Head of caudate nucleus (tissue), 42 donors: ENCODE results near the gene PAX9.
A peak's percentile ranks its signal among the peaks of the same experiment; 100 is the strongest.

Experiments used
- DNase-seq, 42 donors: peaks; one replicate each; pipeline versions ENCODE4 v3.0.0 to v3.0.0-alpha.2; 2020 to 2021; ENCODE audit warnings: mixed read lengths in 7 of 42
- intact Hi-C: fragments of 100-400 bp; cut with DNase I; formaldehyde crosslinking; loops from one replicate; pipeline ENCODE4 v1.15.0; 2022

The PAX9 gene

DNA sequence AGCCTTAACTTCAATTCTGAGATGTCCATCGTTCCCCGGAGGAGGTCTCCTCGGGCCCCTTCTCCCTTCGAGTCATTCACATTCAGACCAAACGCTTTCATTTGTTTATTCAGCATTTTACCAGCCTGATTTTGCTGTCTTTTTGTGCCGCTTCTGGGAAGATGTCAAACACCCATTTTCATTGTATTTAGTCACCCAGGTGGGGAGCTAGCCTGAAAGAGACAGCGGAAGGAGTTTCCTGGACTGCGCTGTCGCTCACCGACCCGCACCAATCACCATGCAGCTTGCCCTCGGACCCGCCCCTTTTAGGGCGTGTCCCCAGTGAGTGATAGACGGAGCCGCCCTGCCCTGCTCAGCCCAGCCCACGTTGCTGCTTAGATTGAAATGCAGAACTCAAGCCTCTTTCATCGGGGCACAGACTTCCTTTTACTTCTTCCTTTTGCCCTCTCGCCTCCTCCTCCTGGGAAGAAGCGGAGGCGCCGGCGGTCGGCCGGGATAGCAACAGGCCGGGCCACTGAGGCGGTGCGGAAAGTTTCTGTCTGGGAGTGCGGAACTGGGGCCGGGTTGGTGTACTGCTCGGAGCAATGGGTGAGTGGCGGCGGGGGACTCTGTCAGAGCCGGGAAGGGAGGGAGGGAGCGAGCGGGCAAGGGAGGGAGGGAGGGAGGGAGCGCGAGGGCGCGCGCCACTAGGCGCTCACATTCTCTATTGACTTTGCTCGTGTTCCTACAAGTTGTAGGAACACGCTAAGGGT, at the start of gene PAX9:
Gene PAX9 (plus strand): TSS at position 355 of the 752 bp plus-strand sequence. CDS start 230 bp downstream, at position 585.
- intact Hi-C loops = loop anchor here (10.0 kb wide), 1 partner anchor 137 kb away; the partner anchor contains the start of gene NKX2-1

DNA sequence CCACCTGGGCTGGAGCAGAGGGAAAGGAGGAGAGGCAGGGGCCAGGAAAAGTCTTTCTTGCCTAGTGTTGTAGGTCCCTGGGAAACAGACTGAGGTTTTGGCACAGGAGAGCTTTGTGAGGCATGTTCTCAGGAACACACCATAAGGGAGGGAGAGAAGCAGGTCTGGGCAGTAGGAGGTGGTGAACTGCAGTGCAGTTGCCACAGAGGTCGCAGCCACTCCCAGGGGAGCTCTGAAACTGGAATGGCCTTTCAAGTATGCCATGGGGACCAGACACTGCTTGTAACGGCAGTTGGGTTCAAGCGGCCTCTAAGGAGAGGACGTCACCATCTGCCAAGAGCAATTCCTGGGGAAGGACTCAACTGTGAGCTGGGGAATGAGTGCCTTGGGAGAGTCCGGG, 43.8 kb upstream of the PAX9 start:
- intact Hi-C loops = no loop called here
- DNase-seq = no peak

More for the DNA sequence above, at the start of gene PAX9:
- DNase-seq = peak in 9 of 42 donors; percentile 14 to 59 (median 35)

DNA sequence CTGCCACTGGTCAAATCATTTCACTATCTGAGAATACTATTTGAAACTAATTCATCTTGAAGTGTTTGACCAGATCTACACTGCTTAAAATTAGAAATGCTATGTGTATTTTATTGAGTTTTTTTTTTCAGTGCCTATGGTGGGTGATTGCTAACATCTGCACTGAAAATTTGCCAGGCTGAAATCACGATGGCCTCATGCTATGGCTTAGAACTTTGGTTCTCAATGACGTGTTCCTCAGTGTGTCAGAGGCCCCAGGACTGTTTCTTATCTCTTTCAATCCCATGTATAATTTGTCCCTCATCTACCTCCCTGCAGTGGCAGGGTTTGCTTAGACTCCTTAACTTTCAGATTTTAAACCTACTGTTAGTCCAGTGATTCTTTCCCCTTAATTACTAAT, 43.0 kb upstream of the PAX9 start:
- no peak for DNase-seq
- intact Hi-C loops = no loop called here

DNA sequence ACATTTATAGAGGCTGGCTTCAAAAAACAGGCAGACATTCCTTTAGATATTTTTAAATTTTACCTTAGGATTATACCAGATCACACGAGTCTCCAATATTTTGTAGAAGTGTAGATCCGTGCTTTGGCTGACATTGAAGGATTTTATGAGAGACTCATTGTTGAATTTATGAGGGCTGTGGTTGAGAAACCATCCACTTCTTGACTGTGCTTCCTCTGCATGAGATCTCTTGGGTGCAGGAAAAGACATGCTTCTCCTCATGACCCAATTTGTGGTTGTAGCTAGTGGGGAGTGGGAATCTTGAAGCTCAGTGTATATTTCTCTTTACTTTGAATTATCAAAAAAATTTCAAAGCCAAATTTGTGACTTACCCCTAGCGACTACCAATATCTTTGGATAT, 42.5 kb upstream of the PAX9 start:
- intact Hi-C loops = no loop called here
- DNase-seq = no peak

DNA sequence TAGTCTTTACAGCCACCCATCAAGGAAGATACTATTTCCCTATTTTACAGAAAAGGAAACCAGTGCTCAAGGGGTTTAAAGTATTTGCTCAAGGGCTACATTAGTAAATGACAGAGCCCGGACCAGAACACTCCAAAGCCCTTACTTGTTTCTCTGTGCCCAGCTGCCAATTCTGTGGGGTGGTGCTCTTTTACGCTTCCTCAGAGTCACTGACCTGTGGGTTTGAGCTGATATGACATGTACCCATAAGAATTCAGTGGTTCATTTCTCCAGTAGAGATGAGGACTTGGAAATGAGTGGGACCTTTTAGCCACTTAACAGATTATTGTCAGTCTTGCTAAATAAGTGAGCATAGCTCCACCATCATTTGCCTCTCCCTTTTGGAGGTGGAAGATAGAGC, 41.8 kb upstream of the PAX9 start:
- no peak for DNase-seq
- intact Hi-C loops = no loop called here

DNA sequence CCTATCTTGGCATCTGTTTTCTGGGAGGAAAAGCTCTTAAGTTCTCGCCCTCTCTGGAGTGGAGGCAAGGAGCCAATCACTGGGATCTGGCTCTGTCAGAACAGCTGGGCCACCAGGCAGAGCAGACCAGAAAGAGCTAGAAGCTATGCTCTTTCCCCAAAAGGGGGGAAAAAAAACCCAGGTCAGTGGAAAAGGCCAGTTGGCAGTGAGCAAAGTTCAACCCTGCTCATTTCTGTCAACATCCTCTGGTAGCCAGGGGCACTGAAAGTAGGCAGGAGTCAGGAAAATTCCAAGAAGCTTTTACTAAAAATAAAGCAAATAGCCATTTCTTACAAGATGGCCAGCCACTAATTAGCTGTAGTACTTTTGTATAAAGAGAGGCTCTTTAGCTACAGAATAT, 36.6 kb upstream of the PAX9 start:
- intact Hi-C loops = no loop called here
- no peak for DNase-seq

DNA sequence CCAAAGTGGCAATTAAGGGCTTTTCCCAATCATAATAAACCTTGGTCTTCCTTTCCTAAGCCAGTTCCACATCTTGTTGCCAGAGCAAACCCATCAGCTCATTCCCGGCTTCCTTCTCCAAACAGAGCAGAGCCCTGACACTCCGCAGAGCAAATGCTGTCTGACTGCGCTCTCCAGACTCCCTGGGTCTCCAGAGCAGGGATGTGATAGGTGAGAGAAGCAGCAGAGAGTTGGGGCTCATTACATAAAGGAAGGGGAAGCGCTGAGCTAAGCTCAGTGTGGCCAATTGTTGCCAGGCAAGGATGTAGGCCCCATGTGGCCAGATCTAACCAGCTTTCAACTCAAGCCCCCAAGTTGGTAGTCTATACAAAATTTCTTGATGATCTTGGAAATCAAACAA, 36.2 kb upstream of the PAX9 start:
- DNase-seq = no peak
- intact Hi-C loops = no loop called here

DNA sequence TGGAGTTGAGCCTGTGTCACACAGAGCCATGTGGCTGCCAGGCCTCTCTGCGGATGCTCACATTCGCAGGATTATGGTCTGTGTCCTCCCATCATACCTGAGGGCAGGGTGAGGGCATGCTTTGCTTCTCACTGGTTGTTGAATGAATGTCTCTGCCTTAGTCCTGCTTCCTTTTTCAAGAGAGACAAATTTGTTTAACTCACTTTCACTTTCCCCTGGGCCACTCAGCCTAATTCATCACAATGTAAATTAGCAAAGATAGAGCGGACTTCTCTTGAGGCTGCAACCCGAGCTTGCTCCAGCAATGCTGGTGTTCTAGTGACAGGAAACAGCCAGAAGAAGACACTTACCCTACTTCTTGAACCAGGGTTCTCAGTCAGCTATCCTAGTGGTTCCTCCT, 35.5 kb upstream of the PAX9 start:
- no peak for DNase-seq
- intact Hi-C loops = no loop called here

DNA sequence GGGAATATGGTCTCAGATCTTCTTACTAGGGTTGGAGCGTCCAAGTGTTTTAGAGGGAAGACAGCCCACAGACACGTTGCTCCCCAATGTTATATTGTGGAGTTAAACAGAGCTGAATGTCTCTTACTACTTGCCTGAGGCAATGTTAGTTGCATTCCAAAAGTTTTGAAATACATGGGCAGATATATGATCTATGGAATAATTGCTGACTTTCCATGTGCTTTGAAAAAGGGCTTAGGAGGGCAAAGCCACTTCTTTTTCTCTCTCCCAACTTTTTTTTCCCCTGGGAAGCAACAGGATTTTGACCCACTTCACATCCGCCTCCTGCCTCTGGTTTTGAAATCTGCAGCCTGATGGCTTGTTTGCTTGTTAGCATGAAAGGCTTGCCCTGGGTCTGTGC, 33.7 kb upstream of the PAX9 start:
- intact Hi-C loops = no loop called here
- no peak for DNase-seq

DNA sequence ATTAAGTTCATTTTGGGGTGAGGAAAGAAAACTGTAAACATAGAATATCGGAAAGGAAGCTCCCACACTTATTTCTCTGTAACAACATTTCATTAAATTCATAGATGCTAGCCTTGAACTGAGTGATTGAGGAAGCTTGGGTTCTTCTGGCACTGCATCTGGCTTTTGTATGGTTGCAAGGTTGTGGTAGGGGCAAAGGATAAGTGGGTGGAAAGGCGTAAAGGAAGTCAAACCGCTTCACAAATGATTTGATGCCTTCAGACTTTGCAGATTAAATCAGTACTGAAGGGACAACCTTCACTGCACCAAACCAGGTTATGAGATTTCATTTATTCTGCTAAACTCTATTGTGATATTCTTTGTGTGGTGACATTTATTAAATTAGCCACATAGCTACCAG, 28.1 kb upstream of the PAX9 start:
- DNase-seq = no peak
- intact Hi-C loops = no loop called here

DNA sequence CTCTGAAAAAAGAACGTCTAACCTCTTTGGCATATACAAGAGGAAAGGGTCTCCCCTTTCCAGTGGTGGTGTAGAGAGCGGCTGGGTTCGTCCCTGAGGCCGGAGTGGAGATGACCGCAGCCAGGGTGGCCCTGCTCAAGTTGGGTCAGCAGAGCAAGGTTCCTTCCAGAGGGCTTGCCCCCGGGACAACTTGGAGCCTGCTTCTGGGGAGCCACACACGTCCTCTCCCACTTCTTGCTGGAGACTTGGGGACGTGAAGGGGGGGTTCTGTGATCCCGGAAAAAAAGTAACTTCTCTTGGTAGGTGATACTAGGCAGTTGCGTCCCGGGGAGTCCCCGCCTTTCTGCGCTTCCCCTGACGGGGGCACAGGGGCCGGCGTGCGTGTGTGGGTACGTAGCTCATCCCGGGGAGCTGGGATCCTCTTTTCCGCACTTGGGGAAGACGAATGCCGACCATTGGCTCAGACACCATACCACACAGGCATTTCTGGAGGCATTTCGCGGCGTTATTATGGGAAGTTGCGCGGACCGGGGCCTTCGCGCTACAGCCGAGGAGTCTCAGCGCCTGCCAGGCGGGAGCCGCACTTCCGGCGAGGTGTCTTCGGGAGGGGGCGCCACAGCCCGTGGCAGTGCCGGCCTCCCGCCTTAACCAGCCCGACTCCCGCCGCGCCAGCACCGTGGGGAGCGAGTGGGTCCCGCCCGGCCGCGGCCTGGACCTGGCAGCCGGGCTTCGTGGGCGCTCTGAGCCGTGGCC, 14.8 kb upstream of the PAX9 start:
- intact Hi-C loops = loop anchor here (10.0 kb wide), 1 partner anchor 498 kb away; no protein-coding TSS in a partner anchor
- DNase-seq = no peak

DNA sequence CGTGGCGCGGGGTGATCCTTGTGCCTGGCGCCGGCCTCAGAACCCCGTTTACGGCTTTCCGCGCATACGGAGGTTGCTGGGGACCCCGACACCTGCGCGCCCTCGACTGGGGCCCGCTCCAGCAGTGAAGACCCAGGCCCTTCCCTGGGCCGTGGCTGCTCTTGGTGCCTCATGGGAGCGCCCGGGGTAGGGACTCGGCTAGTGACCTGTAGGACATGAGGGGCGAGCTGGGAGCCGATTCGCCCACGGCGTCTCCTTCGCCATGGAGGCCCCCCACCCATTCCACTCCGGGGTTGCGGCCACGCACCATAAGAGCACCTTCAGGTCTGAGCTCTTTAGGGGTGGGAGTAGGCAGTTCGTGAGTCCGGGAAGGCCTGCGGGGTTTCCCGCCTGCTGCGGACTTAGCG, 14.2 kb upstream of the PAX9 start:
- DNase-seq = no peak
- intact Hi-C loops = loop anchor here (10.0 kb wide), 1 partner anchor 497 kb away; no protein-coding TSS in a partner anchor

DNA sequence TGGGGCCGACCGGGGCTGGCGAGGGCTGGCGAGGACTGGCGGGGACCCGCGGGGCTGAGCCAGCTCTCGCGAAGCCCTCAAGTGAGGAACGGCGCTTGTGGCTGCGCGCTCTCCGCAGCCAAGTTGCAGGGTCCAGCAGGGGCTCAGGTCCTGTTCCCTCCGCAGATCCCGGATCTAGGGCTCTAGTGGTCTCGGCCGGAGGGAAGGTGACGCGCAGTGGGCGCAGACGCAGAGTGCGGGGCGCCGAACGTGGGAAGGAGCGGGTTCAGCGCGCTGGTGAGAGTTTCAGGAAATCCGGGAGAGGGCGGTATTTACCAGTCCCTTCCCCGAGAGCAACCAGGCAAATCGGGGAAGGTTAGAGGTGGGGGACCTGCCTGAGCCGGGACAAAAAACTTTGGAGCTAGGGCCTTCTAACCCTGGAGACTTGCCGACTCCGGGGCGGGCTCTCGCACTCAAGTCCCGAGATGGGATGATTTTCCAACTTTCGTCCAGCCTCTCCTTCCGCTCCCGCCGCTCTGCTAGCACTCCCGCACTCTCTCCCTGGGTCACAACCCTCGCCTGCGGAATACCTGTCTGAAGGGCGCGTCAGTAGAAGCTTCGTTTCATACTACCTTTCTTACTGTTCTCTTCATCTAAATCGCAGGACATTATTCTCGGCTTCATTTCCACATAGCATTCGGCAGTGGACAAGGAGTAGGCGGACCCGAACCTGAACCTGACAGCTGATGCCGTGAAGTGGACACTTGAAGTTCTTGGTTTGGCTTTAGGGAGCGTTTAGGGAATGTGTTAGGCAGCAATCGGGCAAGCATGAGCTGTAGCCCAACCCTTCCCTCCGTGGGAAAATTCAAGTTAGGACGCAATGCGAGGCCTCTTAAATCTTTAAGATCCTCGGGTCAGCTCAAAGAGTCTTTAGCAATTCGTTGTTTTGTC, 13.6 kb upstream of the PAX9 start:
- no peak for DNase-seq
- intact Hi-C loops = loop anchor here (10.0 kb wide), 1 partner anchor 497 kb away; no protein-coding TSS in a partner anchor

DNA sequence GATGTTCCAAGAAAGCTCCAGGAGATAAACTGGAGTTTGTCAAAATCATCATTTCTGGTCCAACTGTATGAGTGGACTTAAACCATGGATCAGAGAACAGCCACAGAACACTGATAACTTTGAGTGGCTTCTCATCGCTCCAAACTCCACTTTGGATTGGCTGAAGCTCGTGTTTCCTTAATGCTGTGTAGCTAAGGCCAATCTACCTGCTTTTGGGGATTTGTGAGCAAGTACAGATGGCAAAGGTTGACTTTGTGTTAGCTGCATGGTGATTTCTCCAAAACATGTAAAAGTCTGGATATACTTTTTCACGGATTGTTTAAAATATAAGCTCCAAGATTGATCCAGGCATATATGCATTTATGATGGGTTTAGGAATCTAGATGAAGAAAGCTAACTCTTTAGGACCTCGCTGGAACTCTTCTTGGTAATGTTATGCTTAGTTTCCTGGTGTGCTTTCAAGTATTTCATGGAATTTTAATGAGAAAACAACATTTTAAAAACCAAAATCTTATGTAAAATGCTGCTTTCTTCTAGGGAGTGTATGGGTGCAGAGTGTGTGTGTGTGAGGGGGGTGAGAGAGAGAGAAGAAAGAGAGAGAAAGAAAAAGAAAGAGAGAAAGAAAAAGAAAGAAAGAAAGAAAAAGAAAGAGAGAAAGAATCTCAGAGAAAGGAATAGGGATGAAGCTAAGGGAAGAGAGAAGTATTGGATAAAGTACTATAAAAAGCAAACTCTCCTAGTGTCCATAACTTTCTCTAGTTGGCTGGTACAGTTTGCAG, 11.6 kb upstream of the PAX9 start:
- intact Hi-C loops = loop anchor here (10.0 kb wide), 2 partner anchors 495 to 935 kb away; no protein-coding TSS in a partner anchor
- DNase-seq = no peak

DNA sequence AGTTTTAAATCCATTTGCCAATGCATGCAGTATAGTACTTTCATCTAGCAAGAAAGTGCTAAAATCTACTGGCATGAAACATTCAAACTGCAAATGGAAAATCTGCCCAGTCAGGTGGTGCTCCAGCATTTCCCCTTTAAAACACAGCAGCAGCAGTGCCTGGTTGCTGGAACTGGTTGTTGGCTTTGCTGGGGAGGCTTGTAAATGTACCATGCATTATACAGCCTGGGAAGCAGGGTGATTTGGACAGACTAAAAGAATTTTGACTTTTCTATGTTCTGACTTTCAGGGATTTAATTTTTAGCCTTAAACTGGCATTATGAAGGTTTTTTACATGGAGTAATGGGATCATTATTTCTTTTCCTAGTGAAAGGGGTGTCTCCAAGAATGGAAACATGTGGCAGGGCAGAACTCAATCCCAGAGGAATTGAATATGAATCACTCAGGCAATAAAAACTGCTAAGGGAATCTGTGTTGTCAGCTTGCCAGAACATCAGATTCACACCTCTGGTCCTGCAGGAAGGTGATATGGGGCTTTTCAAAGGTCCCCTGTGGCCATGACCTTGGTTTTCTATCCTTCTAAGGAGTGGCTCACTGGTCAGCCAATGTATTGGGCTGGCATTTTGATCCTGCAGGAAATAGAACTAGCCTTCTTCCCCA, 9.0 kb upstream of the PAX9 start:
- intact Hi-C loops = loop anchor here (10.0 kb wide), 1 partner anchor 932 kb away; no protein-coding TSS in a partner anchor
- DNase-seq = no peak

DNA sequence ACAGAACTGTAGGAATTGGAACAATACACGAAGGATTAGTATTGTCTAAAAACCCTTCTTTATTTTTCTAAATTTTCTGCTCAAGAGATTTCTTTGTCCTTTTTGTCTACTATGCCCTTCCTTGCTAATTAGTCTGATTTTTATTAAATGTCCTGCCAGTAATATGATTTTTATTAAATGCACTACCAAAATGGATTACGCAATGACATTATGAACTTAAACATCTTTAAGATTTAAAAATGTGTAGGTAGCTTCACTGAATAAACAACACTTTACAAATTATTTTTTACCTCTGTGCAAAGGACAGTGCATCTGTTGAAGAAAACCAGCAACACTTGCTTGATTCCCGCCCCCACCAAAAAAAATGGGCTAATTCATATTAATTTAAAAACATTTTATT, 8.2 kb upstream of the PAX9 start:
- intact Hi-C loops = loop anchor here (10.0 kb wide), 1 partner anchor 931 kb away; no protein-coding TSS in a partner anchor

DNA sequence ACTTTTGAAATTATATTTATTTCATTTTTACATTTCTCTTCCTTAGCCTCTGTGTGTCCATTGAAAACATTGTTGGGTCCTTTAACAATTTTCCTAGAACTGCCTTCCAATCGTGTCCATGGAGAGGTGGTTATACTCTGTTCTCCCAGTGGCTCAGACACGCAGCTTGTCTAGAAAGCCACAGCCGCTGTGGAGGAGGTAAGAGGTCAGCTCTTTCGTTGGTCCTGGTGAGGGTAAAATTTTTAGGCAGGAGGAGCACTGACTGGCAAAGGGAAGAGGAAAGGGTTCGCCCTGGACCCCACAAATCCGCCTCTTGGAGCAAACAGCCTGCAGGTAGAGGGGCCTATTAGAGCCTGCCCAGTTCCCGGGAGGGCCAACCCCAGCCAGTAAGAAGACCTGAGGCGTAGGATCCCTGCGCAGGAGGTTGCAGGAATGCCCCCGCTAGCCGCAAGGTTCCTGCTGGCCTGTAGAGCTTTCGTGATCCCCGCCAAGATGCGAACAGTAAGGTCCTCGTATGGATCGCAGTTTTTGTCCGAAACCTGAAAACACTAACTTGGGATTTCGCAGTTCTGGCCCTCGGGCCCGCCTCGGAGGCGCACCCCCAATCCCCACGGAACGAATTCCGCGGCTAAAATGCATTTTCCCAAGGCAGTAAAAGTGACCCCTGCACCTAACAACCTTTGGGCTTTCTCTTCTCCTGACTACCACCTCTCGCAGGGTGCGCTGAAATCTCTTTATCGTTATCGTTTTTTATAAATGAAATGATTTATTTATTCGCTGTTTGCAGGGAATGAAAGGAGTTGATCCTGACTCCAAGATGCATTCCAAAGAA, 7.5 kb upstream of the PAX9 start:
- intact Hi-C loops = loop anchor here (10.0 kb wide), 1 partner anchor 931 kb away; no protein-coding TSS in a partner anchor
- DNase-seq = no peak

More for the DNA sequence above, 8.2 kb upstream of the PAX9 start:
- no peak for DNase-seq
